Stimulated activated CD8-positive, alpha-beta memory T cell treated with anti-CD3 and anti-CD28 coated beads, Interleukin-2, amount 100 ng/mL, for 48 hours (primary cell): Measurements from ENCODE around the gene PRR7.
"Not testable (repeated sequence)": the region's sequence is repeated elsewhere in the genome, so short reads cannot be mapped to it uniquely, and the experiment has no call there.

Experiments used
- DNase-seq, 2 donors: peaks; one replicate each; pipeline ENCODE4 v3.0.0-alpha.2; 2020; ENCODE audit warnings: low read depth in 2 of 2

PRR7 gene, protein sequence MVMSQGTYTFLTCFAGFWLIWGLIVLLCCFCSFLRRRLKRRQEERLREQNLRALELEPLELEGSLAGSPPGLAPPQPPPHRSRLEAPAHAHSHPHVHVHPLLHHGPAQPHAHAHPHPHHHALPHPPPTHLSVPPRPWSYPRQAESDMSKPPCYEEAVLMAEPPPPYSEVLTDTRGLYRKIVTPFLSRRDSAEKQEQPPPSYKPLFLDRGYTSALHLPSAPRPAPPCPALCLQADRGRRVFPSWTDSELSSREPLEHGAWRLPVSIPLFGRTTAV

GRCh38 chr5:177446200-177447065 lies at the start of gene PRR7:
TSS of gene PRR7 (plus strand) at chr5:177446814. CDS start at chr5:177455068, 8,254 bp downstream.
- peak; percentile 58 to 59 for DNase-seq

DNA sequence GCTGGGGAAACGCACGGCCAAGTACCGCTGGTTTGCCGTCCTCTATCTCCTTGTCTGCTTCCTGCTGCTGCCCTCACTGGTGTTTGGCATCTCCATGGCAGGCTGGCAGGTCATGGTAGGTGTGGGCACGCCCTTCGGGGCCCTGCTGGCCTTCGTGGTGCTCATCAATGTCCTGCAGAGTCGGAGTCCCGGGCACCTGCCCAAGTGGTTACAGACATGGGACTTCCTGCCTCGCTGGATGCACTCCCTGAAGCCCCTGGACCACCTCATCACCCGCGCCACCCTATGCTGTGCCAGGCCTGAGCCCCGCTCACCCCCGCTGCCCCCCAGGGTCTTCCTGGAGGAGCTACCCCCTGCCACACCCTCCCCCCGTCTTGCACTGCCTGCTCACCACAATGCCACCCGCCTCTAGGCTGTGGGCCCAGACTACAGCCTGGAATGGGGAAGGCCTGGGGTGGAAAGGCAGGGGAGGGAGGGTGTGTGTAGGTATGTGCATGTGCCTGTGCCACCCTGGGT lies 48.7 kb upstream of the PRR7 start:
- DNase-seq, result no peak

DNA sequence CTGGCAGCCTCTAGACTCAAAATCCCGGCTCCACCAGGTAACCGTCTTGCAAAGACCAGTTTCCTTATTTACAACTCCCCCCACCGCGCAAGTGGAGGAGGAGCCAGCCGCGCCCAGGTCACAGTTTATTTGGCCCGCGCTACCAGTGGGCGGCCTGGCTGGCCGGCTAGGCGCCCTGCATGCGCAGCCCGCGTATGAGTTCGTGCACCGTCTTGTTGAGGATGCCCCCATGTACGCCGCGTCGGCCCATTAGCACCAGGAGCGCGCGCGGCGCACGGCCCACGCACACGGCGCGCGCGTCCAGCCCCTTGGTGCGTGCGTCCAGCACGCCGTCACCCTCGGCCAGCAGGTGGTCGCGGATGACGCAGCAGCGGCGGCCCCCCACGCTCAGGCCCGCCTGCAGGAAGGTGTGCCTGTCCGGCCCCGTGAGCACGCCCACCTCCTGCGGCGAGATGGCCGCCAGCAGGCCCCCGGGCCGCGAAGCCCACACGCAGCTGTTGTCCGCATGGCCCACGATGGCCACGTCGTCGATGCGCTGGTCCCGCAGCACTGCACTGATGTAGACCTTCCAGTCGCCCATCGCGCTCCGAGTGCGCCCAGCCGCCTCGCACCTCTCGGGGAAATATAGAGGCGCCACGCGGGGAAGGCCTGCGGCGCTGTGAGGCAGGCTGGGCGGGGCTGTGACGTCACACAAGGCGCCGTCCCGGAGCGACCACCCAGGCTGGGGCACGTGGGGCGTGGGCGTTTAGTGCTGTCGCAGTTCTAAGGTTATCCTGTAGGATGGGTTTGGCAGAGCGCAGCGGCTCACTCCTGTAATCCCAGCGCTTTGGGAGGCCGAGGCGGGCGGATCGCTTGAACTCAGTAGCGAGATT lies 46.4 kb upstream of the PRR7 start, which contains the start of gene PFN3:
Gene PFN3 (minus strand): TSS at position 665 of the 872 bp plus-strand sequence. CDS start 85 bp downstream, at position 580.
- no peak for DNase-seq

DNA sequence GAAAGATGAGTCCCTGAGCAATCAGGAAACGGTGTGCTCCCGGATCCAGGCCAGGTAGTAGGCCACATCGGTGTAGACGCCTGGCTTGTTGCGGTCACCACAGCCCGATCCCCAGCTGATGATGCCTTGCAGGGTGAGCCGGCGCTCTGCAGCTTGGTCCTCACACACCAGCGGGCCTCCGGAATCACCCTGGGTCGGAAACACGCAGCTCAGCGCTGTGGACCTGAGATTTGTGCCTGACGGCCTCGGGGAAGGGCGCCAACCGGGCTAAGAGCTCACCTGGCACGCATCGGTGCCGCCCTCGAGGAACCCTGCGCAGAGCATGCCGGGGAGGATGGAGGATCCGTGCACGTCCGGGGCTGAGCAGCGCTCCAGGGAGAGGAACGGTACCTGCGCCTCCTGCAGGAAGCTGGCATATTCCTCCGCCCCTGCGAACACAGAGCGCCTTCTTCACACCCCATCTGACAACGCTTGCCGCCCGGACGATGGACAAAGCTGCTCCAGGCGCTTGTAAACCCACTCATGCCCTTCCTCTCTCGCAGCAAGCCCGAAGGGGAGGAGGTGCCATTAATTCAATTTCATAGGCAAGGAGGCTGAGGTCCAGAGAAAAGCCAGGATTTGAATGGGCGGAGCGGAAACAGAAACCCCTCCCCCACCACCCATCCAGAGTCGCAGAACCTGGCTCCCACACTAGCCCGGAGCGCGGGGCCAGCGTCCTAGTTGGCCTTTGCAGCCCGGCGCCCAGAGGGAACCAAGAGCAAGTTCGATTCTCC lies 44.2 kb upstream of the PRR7 start:
- peak in 1 of 2 donors; percentile 61 for DNase-seq

GRCh38 chr5:177403102-177403791 lies 43.4 kb upstream of the PRR7 start:
- DNase-seq, result peak in 1 of 2 donors; percentile 13

- peak; percentile 77 to 79 for DNase-seq
Observed at GRCh38 chr5:177403792-177404640, 42.6 kb upstream of the PRR7 start.

DNA sequence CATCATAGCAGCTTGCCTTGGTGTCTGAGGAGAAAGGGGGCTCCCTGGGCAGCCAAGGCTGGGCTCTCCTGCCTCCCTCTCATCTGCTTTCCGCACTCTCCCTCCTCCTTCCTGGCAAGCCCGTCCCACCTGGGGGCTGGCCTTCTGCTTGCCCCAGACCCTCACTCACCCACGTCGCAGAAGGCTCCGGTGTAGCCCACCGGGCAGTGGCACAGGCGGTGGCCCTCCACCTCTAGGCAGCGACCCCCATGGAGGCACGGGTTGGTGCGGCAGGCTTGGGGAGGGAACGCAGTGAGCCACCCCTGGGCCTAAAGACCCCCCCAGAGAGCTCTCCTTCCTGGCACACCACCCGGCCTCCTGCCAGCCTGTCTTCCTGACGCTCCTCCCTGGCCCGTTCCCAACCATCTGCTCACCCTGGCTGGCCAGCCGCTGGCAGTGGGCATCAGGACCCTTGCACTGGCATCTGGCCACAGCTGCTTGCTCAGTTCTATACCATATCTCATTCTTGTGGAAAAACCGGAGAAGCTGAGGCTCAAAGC lies 41.9 kb upstream of the PRR7 start:
- no peak for DNase-seq

- no peak for DNase-seq
Observed at GRCh38 chr5:177405312-177405711, 41.3 kb upstream of the PRR7 start.

GRCh38 chr5:177405805-177406204 lies 40.8 kb upstream of the PRR7 start:
- no peak for DNase-seq

GRCh38 chr5:177409043-177409801 lies 37.4 kb upstream of the PRR7 start, which contains the start of gene F12:
TSS of gene F12 (minus strand) at chr5:177409564. CDS start at chr5:177409527, 37 bp downstream.
- DNase-seq, result no peak

GRCh38 chr5:177410575-177410974 lies 36.0 kb upstream of the PRR7 start:
- no peak for DNase-seq

GRCh38 chr5:177412603-177413233 lies 33.9 kb upstream of the PRR7 start:
- no peak for DNase-seq

DNA sequence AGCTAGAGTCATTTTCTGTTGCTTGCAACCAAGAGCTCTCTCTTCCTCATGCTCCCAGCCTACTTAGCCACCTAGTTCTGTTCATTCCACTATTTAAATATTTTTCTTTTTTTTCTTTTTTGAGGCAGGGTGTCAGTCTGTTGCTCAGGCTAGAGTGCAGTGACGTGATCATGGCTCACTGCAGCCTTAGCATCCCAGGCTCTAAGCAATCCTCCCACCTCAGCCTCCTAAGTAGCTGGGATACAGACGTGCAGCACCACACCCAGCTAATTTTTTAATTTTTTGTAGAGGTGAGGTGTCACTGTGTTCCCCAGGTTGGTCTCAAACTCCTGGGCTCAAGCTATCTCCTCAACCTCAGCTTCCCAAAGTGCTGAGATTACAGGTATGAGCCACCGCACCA lies 32.1 kb upstream of the PRR7 start:
- no peak for DNase-seq

DNA sequence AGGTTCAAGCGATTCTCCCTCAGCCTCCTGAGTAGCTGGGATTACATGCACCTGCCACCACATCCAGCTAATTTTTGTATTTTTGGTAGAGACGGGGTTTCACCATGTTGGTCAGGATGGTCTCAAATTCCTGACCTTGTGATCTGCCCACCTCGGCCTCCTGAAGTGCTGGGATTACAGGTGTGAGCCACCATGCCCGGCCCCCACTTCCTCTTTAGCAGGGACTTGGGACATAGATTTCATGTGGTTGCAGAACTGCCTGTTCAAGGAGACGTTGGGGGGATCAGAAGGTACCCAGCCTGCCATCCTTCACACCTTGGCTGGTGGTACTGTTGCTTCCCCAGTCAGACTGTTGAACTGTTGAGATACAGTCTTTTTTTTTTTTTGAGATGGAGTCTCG lies 29.5 kb upstream of the PRR7 start:
- not testable (repeated sequence) for DNase-seq

DNA sequence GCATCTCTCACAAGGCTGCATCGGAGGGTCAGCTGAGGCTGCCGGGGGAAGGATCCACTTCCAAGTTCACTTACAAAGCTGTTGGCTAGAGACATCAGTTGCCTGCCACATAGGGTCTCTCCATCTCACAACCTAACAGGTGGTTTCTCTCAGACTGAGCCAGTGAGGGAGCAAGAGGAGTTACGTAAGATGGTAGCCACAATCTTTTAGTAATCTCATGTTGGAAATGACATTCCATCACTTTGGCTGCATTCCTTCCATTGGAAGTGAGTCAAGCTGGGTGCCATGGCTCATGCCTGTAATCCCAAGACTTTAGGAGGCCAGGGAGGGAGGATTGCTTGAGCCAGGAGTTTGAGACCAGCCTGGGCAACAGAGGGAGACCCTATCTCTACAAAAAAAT lies 27.6 kb upstream of the PRR7 start:
- no peak for DNase-seq

- DNase-seq, result not testable (repeated sequence)
Observed at GRCh38 chr5:177420472-177420871, 26.1 kb upstream of the PRR7 start.

DNA sequence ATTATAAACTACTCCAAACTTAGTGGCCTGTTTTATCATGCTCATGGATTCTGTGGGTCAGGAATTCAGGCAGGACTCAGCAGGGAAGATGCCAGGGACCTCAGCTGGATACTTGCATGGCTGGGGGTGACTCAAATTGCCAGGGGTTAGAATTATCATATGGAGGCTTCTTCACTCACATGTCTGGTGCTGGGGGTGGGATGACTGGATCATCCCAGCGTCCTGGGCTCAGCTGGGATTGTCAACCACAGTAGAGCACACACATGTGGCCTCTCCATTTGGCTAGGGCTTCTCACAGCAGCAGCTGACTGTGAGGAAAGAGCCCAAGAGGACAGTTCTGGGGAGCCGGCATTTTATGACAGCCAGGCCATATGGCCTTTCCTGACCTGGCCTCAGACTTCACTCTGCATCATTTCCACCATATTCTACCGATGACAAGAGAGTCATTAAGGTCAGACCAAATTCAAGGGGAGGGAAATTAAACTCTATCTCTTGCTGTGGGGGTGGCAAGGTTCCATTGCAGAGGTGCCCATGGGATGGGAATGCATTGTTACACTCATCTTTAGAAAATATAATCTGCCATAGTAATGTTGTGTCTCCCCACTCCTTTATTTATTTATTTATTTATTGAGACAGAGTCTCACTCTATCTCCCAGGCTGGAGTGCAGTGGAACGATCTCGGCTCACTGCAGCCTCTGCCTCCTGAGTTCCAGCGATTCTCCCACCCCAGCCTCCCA lies 25.4 kb upstream of the PRR7 start:
- DNase-seq, result no peak
